Measurements from ENCODE around the gene CACNA1C.
"Not testable (repeated sequence)": the region's sequence is repeated elsewhere in the genome, so short reads cannot be mapped to it uniquely, and the experiment has no call there.

Gene CACNA1C

DNA sequence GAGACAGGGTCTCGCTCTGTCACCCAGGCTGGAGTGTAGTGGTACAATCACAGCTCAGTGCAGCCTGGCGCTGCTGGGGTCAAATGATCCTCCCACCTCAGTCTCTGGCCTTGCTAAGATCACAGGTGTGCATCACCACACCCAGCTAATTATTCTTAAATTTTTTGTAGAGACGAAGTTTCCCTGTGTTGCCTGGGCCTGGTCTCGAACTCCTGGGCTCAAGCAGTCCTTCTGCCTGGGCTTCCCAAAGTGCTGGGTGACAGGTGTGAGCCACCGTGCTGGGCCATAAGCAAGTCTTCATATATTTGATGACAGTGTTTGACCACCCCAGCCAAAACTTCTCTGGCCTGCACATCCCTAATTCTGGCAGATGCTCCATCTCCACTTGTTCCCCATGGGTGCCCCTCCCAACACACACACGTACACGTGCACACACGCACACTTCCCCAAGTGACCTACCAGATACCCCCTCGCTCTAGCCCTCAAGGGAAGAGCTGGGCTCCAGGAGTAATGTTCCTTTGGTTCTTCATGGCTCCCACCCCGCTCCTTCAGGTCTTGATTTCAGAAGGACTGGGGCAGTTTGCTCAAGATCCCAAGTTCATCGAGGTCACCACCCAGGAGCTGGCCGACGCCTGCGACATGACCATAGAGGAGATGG is 637.7 kb downstream of the CACNA1C start:
- DNase-seq (ENCODE audit: low spot score): no peak

DNA sequence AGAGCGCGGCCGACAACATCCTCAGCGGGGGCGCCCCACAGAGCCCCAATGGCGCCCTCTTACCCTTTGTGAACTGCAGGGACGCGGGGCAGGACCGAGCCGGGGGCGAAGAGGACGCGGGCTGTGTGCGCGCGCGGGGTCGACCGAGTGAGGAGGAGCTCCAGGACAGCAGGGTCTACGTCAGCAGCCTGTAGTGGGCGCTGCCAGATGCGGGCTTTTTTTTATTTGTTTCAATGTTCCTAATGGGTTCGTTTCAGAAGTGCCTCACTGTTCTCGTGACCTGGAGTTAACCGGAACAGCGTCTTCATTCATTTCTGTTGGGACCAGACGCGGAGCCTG is 638.2 kb downstream of the CACNA1C start:
- DNase-seq (ENCODE audit: low spot score): no peak

DNA sequence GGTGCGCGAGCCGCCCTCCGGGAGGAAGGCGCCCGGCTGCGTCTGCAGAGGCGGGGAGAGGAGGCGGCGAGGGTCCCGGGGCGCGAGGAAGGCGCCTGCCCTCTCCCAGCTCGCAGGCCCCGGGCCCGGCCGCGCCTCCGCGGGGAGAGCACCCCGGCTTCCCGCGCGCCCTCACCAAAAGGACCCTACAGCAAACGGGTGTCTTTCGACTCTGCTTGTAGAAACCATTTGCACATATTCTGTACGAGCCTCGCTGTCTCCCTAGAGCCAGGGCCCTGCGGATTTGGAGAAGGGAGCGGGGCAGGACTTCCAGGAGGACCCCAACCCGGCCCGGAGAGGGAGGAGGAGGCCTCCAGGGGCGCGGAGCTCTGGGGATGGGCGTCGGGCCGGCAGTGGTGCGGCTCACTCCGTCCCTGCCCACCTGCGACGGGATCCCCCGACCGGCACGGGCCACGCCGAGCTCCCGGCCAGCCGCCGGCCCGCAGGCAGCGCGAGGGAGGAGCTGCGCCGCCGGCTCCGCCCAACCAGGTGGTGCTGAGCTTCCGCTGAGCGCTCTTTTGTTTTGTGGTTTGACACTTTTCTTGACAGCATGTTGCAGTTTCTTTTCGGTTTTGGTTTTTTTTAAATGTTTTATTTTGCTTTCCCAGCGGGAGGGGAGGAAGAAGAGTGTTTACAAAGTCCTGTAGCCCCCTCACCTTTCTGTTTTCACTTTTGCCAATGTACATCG is 638.7 kb downstream of the CACNA1C start:
- DNase-seq (ENCODE audit: low spot score): no peak

DNA sequence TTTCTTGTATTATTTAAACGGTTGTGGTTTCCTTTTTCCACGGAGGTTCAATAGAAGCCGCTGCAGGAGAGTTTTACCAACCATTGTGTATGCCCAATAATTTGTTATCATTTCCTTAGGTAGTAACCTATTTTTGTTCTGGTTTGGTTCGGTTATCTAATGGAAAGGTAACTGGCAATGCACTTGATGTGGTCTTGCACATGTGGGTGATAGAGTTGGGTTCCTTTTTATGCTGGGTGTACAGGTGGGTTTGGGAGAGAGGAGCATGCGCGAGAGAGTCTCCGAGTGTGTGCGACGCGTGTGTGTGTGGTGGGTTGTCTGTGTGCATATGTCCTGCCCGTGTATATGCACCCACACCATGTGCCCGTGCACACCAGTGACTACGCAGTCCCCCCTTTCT is 639.3 kb downstream of the CACNA1C start:
- no peak for DNase-seq (ENCODE audit: low spot score)

DNA sequence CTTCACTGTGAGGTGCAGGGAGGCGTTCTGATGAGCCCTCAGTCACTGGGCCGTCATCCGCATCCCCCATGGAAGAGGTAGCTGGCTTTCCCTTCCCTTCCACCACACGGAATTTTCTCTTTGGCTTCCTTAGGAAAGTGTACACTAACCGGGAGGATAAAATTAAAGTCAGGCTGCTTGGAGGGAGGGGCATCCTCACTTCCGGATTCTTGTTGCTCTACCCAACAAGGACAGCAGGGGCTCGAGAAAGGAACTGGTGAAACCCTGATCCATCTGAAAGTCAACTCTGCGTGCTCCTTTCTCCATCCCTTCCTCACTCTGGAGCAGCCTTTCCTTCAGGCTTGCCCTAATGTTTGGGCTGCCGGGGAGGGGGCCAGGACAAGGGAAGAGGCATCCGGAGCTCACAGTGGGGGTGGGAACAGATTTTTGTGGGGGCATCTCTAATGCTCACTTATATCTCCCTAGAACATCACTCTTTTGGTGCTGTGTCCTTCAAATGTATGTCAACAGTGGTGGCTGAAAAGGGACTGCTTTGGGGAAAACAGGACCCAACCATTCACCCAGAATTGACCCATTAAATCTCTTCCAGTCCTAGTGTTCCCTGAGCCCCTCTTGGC is 640.6 kb downstream of the CACNA1C start:
- no peak for DNase-seq (ENCODE audit: low spot score)

DNA sequence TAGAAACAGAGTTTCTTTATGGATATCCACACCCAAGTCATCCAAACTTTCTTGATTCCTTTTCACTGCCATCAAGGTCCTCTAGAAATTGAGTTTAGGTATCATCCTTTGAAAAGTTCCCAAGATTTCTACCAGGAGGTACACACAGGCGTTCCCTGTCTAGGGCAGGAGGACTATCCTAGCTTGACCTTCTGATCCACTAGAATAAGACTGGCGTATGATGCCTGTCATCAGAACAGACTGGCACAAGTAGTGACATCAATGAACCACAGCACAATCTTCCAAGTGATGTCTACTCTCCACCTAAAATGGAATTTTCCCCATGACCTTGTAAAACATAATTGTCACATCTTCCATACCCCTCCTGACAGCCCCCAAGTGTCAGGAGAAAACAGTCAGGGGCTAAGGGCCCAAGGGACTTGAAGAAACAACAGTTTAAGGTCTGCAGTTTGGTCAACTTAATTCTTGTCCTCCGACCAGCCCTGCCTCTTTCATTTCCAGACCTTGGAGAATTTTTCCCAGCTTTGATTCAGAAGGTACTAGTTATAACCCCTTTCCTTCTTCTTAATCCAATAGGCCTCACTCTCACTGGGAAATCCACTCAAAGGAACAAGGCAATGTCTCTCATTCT is 641.3 kb downstream of the CACNA1C start:
- DNase-seq (ENCODE audit: low spot score): no peak

DNA sequence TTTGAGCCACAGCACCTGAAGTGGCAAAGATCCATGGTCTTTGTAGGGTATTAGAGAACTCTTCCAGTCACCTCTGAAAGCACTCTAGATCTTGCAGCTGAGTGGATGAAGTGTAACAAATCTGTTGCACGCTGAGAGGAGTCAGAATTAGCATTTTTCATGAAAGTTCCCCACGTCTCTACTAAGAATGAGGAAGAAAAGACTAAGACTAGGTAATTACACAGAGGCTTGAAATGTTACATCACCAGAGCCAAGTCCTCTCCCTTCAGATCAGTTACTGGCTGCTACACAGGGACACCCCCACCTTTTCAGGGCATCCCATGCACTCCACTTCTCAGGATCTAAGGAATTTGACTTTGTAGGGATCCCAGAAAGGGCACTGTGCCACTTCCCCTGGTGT is 643.3 kb downstream of the CACNA1C start:
- DNase-seq (ENCODE audit: low spot score): no peak

DNA sequence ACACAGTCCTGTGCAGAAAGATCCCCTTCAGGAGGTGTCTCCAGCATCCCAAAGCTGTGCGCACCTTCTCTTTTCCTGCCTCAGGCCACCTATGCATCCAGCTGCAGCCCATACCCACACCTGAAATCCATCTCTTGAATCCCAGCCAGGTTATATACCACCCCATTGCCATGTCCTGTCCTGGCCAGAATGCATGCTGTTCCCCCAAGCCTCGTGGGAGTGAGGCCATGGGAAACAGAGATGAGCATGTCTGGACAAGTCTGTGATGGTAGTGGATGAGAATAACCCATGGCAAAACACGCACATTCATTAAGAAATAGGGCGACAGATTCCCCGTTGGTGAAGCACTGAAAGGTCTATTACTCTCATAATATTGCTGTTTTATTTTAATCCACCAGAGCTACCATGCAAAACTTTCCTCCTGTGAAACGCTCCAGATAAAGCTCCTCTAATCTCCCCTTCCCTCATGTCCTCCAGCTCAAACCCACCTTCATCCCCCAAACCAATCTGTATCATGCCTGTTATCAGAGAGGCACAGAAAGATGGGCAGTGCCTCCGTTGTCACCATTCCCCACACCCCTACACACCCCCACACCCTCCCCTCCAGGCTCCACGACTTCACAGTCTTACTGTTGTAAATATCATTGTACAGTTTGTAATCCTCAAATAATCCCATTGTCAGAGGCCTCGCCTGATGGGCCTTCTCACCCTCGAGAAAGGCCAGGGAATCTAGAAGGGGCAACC is 644.4 kb downstream of the CACNA1C start:
- DNase-seq (ENCODE audit: low spot score): no peak

DNA sequence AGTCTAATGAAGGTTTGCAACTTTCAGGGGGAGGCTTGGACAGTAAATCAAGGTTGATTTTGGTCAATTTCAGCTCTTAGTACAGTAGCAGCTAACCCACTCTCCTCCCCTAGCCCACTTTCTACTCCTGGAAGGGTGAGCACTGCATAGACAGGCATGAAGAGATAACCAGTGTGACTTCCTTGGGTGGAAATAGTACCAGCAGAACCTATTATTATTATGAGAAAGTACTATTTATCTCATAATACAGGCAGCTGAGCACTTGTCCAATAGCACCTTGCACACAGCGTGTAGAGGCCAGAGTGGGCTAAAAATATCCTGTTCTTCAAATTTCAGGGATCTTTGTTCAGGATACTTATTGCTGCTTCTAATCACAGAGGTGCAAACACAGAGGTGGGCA is 645.8 kb downstream of the CACNA1C start:
- DNase-seq (ENCODE audit: low spot score): no peak

DNA sequence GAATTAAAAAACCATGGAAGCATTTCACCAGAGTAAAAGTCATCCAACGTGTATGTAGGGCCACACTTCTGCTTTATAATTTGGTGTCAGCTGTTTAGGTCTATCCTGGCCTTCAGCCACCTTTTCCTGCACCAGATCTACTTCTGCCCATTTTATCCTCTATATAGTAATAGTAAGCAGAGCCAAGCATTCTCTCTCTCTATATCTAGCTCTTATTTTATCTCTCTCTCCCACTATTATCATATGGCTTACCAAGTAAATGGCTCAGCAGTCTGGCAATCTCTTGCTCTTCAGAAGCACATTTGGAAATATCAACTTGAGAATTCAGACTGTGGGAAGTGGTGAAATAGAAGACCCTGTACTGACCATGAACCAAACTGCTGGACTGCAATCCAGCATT is 657.9 kb downstream of the CACNA1C start:
- DNase-seq (ENCODE audit: low spot score): no peak

DNA sequence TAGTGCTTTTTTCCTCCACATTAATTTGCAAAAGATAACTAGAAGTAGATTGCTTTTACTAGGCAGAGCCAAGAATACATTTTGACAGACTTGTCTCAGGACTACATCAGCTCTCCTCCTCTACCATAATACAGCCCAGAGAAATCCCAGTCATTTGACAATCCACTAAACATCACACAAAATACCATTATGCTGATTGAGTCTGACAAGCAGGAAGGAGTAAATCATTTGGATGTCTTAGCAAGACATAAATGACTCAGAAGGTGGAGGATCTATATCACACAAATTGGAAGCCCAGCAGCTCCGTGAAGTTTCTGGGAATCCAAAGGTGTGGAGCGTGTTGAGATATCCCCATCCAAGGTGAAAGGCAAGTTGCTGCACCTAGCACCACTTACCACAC is 666.6 kb downstream of the CACNA1C start:
- DNase-seq (ENCODE audit: low spot score): no peak

DNA sequence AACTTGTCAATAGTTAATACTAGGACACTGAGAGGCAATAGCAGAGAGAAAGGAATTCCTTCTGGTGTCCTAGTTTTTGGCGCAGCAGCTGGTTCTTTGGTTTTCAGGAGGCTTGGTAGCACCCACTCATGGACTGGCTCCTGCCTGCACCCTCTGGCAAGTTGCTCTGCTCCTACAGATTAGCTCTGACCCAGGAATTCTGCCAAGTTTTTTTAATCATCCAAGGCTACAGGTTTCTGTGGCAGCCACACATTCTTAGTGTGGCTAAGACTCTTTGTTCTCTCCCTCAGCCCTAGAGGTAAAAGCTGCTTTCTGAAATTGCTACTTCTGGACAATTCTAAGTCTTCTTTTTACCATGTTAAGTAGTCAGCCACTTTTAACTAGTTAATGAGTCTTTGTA is 670.0 kb downstream of the CACNA1C start:
- DNase-seq (ENCODE audit: low spot score): no peak

DNA sequence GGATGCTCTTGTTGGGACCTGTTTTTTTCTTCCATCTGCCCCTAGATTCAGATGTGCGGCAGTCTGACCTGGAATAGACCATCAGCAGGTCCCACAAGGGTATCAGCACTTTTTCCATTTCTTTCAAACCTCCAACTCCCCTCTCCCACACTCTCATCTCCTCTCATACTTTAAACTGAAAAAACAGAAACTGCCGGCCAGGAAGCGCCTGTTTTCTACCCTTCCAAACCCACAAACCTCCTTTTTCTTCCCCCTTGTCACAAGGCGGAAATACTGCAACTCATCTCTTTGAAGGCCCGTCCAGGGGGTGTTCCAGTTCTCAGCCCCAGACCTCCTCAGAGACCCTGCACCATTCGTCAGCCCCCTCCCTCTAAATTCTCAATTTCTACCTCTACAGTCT is 679.5 kb downstream of the CACNA1C start:
- DNase-seq (ENCODE audit: low spot score): no peak

DNA sequence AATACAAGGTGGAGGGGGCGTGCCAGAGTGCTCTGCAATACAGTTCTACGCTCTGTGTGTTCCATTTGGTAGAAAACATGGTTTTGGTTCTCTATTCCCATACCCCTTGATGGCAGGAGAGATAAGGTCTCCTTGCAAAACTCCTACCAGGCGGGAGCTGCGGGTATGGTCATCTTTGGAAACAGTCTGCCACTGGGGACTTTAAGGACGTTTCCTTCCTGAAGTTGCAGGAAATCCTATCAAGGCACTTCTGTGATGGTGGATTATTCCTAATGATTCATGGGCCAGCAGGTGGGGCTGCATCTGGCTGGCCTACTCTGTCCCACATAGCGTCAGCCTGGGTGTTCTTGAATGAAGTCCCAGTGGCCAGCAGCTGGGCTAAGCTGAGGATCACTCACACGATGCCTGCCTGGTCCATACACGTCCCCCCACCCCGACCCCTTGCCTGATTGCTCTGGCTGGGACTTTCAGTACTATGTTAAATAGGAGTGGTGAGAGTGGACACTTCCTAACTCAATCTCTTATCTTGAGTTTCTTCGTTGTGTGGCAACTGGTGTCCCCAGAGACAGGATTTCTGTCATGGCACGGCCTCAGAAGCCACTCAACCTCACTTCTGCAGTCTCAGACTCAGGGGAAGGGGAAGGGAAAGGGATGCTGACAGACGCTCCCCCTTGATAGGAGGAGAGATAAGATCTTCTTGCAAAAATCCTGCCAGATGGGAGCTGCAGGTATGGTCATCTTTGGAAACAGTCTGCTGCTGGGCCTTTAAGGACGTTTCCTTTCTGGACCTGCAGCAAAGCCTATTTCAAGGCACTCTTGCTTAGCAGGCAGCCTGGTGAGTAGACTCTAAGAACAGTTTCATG is 680.9 kb downstream of the CACNA1C start:
- DNase-seq (ENCODE audit: low spot score): no peak

DNA sequence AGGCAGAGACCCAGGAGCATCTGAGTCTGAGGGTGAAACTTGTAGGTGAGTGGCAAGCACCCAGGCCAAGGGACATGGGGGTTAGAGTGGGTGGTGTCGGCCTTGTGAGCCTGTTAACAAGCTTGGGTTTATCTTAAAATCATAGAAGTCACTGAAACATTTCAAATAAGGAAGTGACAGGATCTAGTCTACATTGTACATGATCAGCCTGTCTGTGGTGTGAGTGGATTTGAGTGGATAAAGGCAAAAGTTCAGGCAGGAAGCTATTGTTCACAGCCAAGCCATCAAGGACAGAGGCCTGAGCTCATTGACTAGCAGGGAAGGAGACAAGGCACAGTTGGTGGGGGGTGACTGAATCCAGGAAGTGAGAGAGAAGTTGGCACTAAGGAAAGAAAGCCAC is 682.6 kb downstream of the CACNA1C start:
- DNase-seq (ENCODE audit: low spot score): no peak

DNA sequence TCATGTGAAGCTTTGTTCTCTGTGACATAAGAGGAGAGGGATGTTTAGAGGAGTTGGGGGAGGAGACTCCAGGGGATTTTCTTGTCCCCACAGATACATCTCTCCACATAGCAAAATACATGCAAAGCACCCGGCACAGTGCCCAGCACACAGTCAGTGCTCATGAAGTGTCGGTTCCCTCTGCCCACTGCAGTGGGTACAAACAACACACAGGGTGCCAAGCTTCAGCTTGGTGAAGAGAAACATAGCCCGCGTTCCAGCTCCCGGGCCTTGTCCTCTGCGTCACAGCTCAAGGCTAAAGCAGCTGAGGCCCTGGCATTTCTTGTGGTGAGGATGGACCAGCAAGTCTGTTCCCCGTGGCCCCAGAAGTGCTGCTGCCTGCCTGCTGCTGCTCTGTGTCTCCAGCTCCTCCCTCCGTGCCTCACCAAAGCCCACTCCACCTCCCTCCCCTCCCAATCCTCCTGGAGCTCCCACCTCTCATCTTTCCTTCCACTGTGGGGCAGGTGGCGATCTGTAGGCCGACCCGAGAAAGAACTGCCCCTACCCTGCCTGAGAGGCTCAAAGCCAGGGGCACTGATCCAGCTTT is 685.0 kb downstream of the CACNA1C start:
- no peak for DNase-seq (ENCODE audit: low spot score)

DNA sequence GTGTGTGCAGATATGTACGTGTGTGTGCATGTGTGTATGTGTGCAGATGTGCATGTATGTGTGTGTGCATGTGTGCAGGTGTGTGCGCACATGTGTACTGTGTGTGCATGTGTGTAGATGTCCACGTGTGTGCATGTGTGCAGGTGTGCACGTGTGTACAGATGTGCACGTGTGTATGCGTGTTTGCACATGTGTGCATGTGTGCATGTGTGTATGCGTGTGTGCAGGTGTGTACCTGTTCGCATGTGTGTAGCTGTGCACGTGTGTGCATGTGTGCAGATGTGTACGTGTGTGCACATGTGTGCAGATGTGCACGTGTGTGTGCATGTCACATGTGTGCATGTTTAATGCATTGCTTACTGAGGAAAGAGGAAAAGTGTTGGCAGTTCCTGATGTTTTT is 686.3 kb downstream of the CACNA1C start:
- no peak for DNase-seq (ENCODE audit: low spot score)

DNA sequence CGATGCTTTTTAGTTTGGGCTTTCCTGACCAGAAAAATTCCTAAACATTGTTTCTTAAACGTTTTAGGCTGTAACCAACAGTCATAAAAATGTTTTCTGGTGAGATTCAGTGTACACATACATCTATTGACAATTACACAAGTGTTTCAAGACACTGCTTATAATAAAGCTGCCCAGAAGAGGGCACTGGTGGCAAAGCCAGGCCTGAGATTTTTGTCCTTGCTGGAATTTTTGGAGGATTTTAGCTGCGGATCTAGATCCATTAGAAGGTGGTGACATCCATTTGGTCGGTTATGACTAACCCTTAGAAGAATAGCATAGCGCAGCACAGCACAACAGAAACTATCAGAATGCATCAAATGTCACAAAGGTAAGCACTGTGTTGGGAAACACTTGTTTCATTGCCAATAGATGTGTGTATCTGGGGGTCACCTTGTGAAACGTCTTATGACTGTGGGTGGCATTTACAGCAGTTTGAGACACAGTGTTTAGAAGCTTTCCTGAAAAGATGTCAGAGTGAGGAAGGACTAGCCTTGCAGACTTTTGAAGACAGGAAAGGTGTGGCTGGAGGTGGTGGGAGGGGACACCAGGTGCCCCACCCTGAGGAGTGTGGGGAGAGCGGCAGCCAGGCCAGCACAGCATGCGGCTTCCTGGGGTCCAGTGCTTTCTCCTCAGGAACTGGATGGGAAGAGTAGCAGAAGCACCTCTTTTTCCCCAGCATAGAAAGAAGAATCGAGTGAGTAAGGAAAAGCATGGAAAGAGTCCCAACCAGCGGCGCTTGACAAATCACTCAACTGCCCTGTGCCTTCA is 687.2 kb downstream of the CACNA1C start:
- DNase-seq (ENCODE audit: low spot score): peak; percentile 59

DNA sequence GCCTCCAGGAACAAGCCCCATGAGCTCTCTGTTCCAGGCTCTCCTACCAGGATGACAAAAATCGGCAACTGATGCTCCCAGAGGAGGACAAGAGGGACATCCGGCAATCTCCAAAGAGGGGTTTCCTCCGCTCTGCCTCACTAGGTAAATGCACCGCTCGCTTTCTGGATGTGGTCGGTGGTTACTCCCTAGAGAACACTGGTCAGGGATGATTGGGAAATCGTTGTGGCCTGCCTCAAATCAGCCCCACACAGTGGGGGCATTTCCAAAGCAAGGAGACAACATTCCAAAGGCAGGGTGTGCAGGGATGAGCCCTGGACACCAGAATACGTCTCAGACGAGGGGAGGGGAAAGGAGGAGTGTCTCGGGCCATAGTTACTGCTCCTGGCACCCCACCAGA is 689.2 kb downstream of the CACNA1C start:
- DNase-seq (ENCODE audit: low spot score): not testable (repeated sequence)

DNA sequence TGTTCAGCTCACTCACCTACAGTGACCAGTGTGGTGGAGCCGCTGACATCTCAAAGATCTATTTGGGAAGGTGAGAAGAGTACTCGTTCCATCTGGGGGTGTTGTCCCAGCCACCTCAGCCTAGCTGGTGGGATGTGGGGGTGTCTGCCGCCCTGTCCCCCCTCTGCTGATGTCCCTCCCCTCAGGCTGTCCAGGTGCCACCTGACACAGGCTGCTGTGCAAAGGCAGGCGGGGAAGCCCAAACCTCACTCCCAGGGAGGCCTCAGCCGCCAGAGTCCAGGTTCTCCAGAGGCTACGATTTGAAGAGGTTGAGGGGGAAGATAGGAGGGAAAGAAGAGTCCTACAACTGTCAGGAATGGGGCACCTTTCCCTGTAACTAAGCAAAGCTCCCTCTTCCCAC is 690.7 kb downstream of the CACNA1C start:
- no peak for DNase-seq (ENCODE audit: low spot score)
